Tibial nerve (tissue), 4 donors: Measurements from ENCODE around the gene SMG1.

Source experiments
- CTCF ChIP-seq, 5 experiments: fragments of 200-600 bp in 3 of 5; fragments of 450-650 bp in 2 of 5; sonication (generic) in 3 of 5; IDR thresholded peaks; one replicate each; pipeline ENCODE4 v1.5.1; 2016 to 2019; ENCODE audit warnings: antibody characterized with exemption in 5 of 5, mild to moderate bottlenecking in 3 of 5, moderate library complexity in 2 of 5
- EP300 ChIP-seq, 2 donors: sonication (generic); formaldehyde crosslinking; IDR thresholded peaks; one replicate each; pipeline ENCODE4 v1.6.1; 2017; ENCODE audit warnings: antibody characterized with exemption in 2 of 2, mild to moderate bottlenecking in 1 of 2
- POLR2A ChIP-seq, 2 donors: fragments of 450-650 bp; IDR thresholded peaks; one replicate each; pipeline ENCODE4 v1.6.1; 2017; ENCODE audit warnings: antibody characterized with exemption in 2 of 2, mild to moderate bottlenecking in 2 of 2, moderate library complexity in 2 of 2

- no peak for TF ChIP-seq POLR2A (IDR thresholded peaks at IDR 0.05)
- TF ChIP-seq CTCF (IDR thresholded peaks at IDR 0.05): no peak
- no peak for TF ChIP-seq EP300 (IDR thresholded peaks at IDR 0.05)
Measured at GRCh38 chr16:18842565-18842964, 83.6 kb downstream of the SMG1 start.
